HL-60 (cell line): Measurements from ENCODE around the gene CHRD.

Experiments used
- CTCF ChIP-seq: IDR thresholded peaks from one replicate; pipeline ENCODE4 v1.5.1; 2011; ENCODE audit warnings: low read length, control low read depth, inconsistent platforms; ENCODE audit not compliant: insufficient read depth
- GABPA ChIP-seq: IDR thresholded peaks from 2 replicates; pipeline ENCODE4 v1.6.1; 2012; ENCODE audit warnings: low read depth
- POLR2AphosphoS5 ChIP-seq: IDR thresholded peaks from 2 replicates; pipeline ENCODE4 v1.6.1; 2012; ENCODE audit warnings: low read depth
- REST ChIP-seq: IDR thresholded peaks from 2 replicates; pipeline ENCODE4 v1.6.1; 2012; ENCODE audit warnings: low read depth; ENCODE audit not compliant: insufficient replicate concordance
- SPI1 ChIP-seq: IDR thresholded peaks from 2 replicates; pipeline ENCODE4 v1.6.1; 2012; ENCODE audit warnings: low read depth, mild to moderate bottlenecking, borderline replicate concordance

GRCh38 chr3:184426691-184427141 is 46.9 kb downstream of the CHRD start:
- TF ChIP-seq CTCF: no peak
- TF ChIP-seq GABPA: no peak
- TF ChIP-seq SPI1: no peak
- TF ChIP-seq POLR2AphosphoS5: no peak
- no peak for TF ChIP-seq REST
